HG02678 (cell line): ENCODE results near the gene FADS3.

Experiments
- ATAC-seq: cut with Tn5 transposase; IDR thresholded peaks from one replicate; pipeline ENCODE4 v1.9.1; 2021; ENCODE audit warnings: mild to moderate bottlenecking, moderate library complexity; ENCODE audit not compliant: unreplicated experiment

Gene FADS3

DNA sequence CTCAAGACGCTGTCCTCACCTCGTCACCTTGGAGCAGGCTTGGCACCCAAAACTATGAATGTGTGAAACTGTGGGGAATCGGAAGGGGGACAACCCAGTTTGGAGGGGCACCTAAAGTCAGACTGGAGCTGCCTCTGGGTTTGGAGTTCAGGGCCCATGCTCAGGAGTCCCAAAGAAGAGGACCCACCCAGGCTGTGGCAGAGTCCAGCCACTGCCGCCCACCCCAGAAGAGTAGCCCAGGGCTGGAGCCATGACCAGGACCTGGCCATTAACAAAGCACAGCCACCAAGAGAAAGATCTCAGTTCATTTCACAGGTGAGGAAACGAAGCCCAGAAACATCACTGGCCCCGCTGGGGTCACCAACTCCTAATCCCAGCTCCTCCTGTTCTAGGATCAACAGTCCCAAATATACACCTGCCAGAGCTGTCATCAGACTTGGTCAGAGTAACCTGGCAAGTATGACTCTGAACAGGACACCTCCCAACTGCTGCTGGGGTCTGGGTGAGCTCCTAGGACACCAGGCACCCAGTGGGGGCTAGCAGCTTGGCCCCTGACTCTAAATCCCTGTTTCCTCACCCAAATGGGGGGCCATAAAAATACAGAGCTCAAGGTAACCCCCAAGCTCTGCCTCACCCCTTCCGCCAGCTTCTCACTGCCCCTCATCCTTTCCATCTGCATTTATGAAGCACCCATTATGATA, 23.3 kb upstream of the FADS3 start:
- no peak for ATAC-seq

DNA sequence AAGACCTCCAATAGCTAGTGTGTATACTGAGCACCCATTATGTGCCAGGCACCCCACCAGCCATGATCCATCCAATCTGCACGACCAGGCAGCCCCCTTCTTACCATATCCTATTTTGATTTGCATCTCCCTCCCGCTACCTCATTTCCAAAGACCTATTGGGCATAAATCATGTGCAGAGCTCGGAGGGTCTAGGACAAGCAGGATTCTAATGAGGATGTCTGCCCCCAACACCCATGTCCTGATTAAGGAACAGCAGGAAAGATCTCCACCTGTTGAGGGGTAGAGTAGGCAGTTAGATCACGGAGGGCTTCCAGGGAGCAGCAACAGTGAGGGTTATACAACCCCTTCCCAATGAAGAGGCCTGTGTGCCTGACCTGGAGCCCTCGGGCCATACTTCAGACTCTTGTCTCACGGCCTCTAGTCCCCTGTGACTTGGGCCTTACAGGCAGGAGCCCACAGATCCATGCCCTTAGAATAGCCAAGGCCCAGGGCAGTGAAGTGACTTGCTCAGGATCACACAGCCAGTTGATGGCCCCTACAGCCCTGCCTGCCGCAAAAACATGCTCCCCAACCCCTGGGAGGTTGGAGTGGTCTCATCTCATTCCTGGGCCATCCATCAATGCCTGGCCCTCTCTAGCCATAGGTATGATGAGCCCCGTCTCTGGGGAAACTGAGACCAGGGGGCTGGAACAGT, 22.5 kb upstream of the FADS3 start:
- no peak for ATAC-seq

DNA sequence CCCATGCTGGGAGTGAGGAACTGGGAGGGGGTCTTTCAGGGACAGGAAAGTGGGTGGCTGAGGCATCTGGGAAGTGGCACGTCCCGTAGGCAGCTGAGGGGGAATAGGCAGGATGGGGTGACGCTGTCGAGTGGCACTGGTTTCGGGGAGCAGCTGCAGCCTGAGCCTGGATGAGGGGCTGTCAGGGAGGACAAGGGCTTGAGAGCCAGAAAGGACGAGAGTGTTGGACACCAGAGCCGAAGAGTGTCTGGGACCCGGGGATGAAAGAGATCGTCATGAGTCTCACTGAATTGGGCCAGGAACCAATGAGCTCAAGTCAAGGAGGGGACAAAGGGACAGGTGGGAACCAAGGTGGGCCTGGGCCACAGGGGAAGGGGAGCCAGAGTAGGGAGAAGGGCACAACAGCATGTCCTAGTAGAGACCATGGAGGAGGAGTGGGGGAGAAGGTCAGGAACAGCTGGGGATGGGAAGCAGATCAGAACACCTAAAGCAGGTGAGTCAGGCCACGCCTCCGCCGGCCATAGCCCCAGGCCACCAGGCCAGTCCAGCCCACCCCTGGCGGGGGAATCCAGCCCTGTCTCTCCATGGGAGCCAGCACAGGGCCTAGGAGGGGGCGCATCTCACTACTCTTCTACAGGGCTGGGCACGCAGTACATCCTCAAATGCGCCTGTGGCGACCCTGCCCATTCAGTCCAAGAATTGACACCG, 21.8 kb upstream of the FADS3 start:
- ATAC-seq, result no peak

DNA sequence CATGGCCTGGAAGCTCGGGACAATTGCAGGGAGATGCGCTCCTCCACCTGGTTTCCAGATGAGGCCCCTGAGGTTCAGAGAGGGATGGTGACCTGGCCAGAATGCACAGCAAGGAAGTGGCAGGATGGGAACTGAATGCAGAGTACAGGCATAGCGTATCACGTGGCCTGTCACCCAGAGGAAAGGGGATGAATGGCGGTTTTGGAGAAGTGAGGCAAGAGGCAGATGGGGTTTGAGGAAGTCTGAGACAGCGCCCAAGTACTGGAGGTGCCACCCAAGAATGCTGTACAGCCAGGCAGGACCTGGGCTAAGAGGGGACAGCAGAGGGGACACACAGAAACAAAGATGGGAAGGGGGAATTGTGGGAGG, 21.2 kb upstream of the FADS3 start:
- no peak for ATAC-seq

DNA sequence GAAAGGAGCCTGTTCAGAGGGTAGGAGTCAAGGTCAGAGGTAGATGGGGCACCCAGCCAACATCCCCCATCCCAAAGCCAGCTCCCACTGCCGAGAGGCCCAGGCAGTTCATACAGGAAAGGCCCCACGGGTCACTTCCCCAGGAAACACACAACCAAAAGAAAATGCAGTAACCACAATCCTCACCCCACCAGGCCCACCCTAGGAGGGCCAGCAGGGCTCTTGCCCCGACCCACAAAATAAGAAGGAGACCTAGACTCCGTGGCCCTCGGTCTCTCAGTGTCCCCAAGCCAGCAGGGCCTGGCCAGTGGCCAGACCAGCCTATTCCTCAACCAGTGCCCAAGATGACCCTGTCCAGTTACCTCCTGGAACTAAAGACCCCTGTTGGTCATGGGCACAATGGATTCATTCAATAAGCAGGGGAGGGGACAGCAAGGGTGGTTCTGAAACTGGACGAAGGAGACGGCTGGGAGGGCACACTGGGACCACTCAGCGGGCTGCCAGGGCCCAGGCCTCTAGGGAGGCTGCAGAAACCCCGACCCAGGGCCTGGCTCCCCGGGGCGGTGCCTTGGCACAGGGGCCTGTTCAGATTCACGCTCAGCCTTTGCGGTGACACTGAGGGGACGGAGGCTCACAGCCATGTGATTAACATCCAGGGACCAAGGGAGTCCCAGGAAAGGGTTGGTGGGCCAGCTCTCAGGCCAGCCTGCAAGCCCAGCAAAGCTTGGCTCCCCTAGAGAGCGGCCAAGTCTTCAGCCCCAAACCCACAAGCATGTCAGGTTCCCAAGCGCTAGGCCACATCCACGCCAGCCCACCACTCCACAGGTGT, 20.6 kb upstream of the FADS3 start:
- no peak for ATAC-seq

DNA sequence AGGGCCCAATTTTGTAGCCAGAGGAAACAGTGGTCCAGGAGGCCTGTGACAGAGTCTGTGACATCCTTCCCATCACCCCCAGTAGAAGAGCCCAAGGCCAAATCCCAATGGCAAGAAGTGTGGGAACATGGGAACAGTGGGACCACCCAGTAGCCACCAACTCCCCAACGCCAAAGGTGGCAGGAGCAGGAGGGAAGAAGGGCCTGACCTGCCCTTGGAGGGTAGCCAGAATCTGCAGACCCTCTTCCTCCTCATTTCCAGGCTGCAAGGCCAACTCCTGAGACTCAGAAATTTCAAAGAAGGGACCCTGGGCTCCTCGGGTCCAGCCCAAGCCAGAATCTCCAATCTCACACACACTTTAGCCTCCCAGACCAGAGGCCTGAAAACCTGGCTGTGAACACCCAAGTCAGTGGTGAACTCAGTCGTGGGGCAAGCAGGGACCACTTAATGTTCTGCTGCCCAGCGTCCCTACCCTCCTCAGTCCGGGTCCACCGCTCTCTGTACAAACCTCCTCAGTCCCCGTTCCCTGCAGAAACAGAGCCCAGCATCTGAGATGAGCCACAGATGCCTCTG, 19.9 kb upstream of the FADS3 start:
- no peak for ATAC-seq

DNA sequence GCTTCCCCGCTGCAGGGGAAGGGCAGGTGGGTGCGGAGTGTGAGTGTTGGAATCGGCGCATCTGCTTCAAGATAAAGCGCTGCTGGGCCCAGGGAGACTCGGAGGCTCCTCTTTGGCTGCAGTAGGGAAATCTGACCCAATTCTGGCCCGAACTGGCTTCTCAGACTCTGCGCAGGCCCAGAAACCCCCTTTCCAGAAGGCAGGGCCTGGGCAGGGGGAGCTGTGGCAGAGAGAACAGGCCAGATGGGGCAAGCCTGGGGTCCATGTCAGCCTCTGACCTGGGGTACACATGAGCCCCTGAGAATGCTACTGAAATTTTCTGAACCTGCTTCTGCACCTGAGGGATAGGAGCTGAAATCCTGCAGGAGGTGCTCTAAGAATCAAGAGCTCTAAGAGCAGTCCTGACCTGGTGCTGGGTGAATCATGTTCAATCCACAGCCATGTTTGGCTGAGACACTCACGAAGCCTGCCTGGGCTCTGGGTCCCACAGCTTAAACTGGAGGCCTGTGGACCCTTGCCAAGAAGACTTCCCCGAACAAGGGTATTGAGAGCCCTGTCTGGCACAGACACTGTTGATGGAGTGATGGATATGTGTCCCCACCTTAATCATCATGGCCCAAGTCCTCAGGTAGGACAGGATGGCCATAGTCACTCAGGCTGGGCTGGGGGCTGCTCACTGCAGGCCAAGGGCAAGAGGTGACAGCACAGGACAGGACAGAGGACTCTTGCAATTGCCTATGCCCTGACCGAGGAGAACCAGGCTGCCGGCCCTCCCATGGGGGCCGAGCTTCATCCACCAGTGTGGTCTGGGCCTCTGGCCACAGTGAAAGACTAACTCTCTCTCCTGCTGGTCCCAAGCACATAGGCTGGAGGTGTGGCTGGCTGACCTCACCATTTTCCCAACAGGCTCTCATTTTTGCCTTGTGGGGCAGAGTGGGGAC, 19.1 kb upstream of the FADS3 start:
- no peak for ATAC-seq

DNA sequence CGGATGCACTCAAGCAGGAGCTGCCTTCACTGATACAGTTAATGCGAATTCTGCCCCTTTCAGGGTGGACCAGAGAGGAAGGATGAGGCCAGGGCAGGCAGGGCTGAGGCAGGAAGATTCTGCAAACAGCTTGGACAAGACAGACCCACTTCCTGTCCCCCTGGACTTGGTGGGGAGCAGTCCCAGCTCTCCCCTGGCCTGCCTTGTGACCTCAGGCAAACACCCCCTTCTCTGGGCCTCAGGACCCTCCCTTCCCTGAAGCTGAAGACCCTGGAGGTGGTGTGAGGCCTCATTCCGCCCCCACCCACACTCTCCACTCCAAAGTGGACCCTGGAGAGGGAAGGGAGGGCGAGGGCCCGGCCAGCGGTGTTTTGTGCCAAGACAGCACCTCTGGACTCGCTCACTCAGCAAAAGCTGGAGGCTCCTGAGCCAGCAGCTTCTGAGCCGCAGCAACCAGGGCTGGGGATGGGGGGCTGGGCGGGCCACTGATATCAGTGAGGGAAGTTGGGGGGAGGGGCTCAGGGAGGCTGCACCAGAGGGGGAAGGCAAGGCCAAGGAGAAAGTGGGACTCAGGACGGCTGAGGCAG, 17.5 kb upstream of the FADS3 start:
- no peak for ATAC-seq

DNA sequence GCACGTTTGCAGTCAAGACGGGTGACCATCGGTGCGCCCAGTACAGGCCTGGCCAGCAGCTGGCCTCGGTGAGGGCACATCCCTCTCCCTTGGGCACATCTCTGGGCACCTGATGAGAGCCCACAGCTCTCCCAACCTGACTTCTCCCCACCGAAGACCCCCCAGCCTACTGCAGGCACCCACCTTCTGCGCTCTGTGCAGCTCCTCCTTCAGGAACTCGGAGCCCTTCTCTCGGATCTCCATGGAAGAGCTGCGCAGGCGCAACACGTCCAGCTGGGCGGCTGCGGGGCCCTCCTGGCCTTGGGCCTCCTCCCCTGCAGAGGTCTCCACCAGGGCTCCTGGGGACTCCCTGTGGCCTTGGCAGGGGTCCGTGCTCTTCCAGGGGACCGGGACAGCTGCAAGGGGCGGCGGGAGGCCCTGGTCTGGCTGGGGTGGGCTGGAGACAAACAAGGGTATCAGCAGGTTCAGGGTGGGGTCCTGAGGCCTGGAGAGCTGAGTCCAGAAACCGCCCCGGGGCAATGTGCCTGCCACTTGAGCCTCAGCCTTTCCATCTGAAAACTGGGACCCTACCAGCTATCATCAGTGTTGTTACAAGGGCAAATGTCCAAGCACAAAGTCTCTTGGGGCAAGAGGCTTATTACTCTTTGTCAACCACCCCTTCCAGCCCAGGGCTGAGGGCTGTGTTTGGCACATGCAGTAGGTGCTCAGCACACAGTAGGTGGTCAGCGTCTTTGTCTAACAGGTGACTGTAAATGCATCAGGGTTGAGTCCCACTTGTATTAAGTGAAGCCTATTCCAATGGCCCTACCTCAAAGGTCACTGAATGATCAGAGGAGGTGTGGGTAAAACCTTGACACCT, 16.8 kb upstream of the FADS3 start:
- no peak for ATAC-seq

DNA sequence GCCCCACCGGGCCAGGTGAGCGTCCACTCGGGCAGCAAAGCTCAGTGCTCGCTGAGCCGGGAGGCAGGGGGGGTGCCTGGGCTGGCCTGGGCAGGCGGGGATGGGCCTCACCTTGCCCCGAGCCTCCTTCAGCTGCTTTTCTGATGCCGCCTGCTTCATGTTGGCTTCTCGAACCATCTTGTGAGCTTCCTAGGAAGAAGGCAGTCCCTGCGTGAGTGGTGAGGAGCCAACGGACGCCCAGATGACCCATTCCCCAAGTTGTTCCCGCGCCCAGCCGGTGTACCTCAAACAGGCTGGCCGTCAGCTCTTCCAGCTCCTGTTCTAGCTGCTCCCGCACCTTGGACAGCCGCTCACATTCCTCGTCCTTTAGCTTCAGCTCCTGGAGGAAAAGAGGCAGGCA, 15.9 kb upstream of the FADS3 start:
- ATAC-seq, result no peak

DNA sequence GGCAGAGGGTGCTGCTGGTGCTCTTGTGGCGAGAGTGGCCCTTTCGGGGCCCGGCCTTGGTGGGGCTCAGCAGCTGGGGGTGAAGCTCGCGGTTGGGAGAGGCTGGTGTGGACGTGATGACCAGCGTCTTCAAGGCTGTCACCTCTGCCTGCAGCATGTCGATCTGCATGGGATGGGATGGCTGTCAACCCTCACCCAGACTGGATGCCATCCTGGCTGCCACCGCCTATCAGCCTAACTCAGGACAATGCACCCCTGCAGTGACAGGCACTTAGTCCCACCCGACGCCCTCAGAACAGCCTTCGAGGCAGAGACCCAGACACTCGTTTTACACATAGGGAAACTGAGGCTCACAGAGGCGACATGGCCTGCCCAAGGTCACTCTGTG, 15.2 kb upstream of the FADS3 start:
- ATAC-seq, result no peak

DNA sequence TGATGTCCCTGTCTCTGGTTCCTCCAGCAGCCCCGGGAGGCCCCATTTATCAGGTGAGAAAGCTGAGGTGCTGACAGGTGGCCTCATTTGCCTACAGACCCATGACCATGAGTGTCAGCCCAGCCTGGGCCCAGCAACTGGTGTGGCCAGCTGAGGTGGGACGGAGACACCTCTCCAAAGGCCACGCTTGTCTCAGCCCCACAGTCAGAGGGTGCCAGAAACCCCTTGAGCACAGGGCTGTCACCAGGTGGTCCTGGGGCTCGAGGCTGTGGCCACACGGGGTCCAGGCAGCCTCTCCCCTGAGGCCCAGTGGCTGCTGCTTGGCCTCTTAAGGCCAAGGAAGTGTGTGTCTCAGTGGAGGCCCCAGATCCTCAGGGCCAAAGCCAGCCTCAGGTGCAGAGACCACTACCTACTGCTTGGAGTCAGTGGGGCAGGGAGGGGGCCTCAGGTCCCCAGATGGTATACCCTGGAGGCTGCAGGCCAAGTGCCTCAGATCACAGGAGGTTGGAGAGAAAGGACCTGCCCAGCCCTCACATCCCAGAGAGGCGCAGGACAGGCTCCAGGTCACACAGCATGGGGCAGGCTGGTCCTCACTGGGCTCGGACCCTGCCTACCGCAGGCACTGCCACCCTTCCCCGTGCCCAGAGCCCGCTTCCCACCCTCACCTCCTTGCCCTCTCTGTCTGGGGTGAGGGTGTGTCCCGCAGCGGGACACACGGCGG, 14.6 kb upstream of the FADS3 start:
- ATAC-seq, result no peak

DNA sequence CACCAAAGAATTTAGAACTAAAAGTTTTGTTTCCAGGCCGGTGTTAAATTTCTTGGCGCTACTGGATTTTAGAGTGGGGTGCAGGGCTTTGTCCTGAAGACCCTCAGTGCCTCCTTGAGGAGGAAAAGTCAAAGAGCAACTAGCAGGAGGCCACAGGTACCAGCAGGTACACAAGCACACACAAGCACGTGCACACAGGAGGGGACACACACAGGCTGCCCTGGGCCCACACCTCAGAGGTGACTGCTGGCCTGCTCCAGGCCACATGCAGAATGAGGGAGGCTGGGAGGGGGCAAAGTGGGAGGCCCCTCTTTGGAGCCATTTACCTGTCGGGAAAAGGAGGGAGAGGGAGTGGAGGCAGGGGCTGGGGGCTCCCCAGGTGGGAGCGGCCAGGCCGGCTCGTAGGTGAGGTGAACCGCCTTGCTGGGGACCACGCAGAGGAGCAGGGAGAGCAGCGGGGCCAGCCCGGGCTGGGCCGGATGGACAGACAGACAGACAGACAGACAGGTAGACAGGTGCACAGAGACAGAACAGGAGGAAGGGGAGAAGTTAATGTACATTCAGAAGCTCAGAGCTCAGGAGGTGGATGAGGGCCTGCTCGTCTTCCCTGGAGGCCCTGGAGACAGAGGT, 13.8 kb upstream of the FADS3 start:
- no peak for ATAC-seq

DNA sequence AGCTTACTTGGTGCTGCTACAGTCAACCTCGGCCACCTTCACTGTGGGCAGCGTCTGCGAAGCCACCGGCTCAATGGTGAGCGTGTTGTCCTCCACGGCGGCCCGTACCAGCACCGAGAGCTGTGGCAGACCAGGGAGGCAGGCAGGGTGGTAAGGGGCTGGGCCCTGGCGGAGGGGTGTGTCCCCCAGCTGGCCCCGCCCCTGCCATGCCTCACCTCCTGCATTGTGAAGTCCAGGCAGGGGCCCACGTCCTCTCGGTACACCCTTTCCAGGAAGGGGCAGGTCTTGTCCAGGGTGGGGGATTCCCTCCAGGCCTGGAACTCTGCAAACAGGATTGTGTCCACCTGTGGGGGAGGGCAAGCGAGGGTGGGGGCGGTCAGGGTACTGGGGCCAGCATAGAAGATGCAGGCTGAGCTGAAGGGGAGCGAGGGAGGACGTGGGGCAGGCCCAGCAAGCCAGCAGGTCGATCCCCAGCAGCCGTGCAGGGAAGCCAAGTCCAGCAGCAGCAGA, 13.2 kb upstream of the FADS3 start:
- no peak for ATAC-seq

DNA sequence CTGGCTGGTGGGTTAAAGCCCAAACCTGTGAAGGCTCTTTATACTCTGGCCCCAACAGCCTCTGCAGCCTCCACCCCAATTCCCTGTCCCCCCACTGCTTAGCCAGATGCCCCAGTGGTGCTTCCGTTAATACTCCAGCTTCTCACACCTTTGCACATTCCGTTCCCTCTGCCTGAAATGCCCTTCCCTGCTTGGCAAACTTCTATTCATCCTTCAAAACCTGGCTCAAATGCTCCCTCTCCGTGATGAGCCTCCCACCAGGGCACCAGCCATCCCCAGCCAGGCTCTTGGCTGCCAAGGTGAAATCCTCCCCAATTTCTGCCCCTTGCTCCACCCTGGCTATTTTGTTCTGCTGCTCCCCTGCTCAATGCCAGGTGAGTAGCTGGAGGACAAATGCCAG, 12.5 kb upstream of the FADS3 start:
- no peak for ATAC-seq

DNA sequence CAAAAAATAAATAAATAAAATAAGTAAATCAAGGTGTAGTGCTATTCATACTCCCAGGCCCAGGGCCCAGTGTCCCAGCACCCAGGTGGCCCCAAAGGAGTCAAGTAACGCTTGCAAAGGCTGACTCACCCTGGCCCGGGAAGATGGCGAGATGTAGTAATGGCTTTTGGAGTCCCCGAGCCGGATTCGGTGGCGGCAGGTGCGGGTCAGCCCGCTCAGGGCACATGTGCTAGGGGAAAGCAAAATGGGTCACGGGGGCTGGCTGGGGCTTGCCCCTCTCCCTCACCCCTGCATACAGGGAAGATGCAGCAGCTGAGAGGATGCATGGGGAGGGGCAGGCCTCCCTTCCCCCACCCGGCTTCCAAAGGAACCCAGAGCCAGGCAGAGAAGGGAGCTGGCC, 11.0 kb upstream of the FADS3 start:
- ATAC-seq, result no peak

DNA sequence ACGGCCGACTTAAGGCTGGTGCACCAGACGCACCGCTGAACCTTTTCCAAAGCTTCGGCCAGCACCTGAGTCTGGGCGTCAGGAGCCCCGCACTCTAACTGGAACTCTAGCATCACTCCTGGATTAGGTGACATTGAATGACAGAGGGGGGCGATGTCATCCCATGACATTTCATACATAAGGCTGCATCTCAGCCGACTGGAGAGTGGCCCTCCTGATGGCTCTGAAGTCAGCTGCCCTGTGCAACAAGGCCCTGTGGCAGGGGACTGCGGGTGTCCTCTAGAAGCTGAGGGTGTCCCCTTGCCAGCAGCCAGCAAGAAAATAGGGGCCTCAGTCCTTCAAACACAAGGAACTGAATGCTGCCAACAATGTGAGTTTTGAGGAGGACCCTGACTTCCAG, 10.1 kb upstream of the FADS3 start:
- no peak for ATAC-seq
